Measurements from ENCODE around the gene FOXL1.

Gene FOXL1

DNA sequence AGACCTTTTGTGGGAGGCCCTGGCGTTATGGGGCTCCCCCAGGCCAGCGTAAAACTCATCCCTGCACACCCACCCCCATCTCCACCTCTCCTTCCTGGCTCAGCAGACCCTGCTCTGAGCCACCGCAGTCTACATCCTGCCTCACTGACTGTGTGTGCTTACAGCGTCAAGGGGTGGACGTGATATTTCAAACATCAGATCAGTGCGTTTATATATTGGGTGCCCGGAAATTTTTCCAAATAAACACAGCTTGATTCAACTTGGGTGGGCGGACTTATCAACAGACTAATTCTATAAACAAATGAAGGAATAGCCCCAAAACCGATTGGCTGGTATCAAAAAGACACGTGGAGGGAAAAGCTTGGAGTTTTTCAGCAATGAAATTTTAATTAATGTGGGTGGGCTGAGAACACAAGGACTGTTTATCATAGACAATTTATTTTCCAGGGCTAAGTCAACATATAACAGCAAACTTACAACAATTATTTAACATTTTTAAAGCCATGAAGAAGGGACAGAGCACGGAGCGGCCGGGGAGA lies at the start of gene FOXL1:
Gene FOXL1, plus strand, starts transcription at position 489 of the 539 bp plus-strand sequence. CDS start 175 bp downstream, outside the sequence.
- Mint-ChIP-seq H3K27me3 (ENCODE audit: low read depth) (peaks cover 70% of the 10 kb centered on the region), H3K27ac (no peak within 1 kb of the TSS), H3K9me3 (no peaks in the 10 kb centered on the region), H3K4me1 (ENCODE audit: low read depth) (peaks cover 6% of the 10 kb centered on the region), H3K4me3 (no peak within 1 kb of the TSS), H3K36me3 (ENCODE audit: low read depth) (no peaks in the 10 kb centered on the region)
- DNase-seq (ENCODE audit: low spot score), result no peak

DNA sequence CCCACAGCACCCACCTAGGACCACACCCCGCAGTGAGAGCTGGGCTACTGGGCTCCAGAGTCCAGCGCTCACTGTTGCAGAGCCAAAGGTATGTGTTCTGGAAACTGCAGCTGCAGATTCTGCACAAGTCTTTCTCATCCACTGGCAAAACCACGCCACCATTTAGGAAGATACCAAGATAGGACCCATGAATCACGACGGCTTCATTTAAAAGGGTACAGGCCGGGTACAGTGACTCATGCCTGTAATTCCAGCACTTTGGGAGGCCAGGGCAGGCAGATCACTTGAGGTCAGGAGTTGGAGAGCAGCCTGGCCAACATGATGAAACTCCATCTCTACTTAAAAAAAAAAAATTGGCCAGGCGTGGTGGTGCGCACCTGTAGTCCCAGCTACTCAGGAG lies 49.2 kb upstream of the FOXL1 start:
- Mint-ChIP-seq H3K27ac (no peak overlapping the region), H3K27me3 (ENCODE audit: low read depth) (peaks cover 2% of the 10 kb centered on the region), H3K36me3 (ENCODE audit: low read depth) (no peaks in the 10 kb centered on the region), H3K9me3 (no peaks in the 10 kb centered on the region), H3K4me1 (ENCODE audit: low read depth) (no peaks in the 10 kb centered on the region), H3K4me3 (no peak overlapping the region)
- no peak for DNase-seq (ENCODE audit: low spot score)

- Mint-ChIP-seq H3K36me3 (ENCODE audit: low read depth) (no peaks in the 10 kb centered on the region), H3K4me3 (no peak overlapping the region), H3K27me3 (ENCODE audit: low read depth) (peaks cover 2% of the 10 kb centered on the region), H3K27ac (no peak overlapping the region), H3K4me1 (ENCODE audit: low read depth) (no peaks in the 10 kb centered on the region), H3K9me3 (no peaks in the 10 kb centered on the region)
- DNase-seq (ENCODE audit: low spot score), result no peak
Observed at GRCh38 chr16:86530251-86531190, 47.8 kb upstream of the FOXL1 start.

DNA sequence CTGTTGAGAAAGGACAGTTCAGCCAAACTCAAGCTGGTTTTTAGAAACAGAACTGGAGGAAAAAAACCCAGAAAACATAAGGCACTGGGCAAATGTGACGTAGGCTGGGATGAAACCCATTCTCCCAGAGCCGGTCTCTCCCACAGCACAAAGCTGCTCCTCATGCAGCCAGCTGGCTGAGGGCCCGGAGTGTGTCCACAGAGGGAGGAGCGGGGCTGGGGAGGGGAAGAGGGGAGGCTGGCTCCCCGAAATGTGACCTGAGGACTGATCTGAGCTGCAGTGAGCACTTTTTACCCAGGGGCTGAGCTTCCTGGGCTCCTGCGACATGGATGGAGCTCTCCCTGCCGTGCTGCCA lies 47.2 kb upstream of the FOXL1 start:
- no peak overlapping the region for H3K4me3 Mint-ChIP-seq
- H3K4me1 Mint-ChIP-seq (ENCODE audit: low read depth), result no peaks in the 10 kb centered on the region

DNA sequence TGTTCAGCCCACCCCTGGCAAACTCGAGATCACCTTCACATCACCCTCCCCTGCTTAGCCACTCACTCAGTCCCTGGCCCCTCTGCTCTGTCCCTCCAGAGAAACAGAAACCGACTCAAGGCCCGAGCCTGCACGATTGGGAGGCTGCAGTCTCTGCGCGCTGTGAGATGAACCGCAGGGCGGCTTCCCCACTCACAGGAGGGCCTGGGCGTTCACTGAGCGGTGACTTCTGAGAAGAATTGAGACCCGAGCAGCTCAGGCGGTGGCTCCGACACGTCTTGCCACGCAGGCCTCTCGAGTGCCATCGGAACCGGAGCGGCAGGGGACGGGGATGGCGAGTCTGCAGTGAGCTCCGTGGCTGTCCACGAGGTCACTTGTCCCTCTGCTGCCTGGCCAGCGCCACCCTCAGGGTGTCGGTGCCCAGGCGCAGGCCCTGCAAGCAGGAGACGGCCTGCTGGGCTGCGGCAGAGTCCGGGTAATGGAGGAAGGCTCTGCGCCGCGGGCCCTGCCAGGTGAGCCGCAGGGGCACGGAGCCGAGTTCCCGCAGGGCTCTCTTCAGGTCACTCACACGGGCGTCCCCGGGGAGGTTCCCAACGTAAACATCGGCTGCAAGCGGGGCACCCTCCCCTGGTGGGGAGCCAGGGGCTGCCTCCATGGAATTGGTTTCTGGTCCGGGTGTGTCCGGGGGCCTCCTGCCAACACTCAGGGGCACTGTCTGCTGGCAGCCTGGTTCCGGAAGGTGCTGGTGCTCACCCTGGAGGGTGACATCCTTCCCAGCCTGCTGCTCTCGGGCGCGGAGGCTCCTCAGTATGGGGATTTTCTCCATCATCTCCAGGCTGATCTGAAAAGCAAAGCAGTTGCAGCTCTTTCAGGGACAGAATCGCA lies 46.5 kb upstream of the FOXL1 start:
- H3K36me3 Mint-ChIP-seq (ENCODE audit: low read depth), result no peaks in the 10 kb centered on the region
- H3K4me1 Mint-ChIP-seq (ENCODE audit: low read depth), result no peaks in the 10 kb centered on the region
- H3K27ac Mint-ChIP-seq, result no peak overlapping the region
- no peak overlapping the region for H3K4me3 Mint-ChIP-seq
- H3K27me3 Mint-ChIP-seq (ENCODE audit: low read depth), result no peaks in the 10 kb centered on the region
- DNase-seq (ENCODE audit: low spot score), result no peak
- no peaks in the 10 kb centered on the region for H3K9me3 Mint-ChIP-seq

More for the DNA sequence above, 47.2 kb upstream of the FOXL1 start:
- Mint-ChIP-seq H3K36me3 (ENCODE audit: low read depth) (no peaks in the 10 kb centered on the region), H3K27ac (no peak overlapping the region), H3K27me3 (ENCODE audit: low read depth) (peaks cover 2% of the 10 kb centered on the region), H3K9me3 (no peaks in the 10 kb centered on the region)
- no peak for DNase-seq (ENCODE audit: low spot score)

GRCh38 chr16:86532526-86532815 lies 45.9 kb upstream of the FOXL1 start:
- H3K36me3 Mint-ChIP-seq (ENCODE audit: low read depth), result peaks cover 3% of the 10 kb centered on the region

GRCh38 chr16:86533076-86533475 lies 45.3 kb upstream of the FOXL1 start:
- peaks cover 3% of the 10 kb centered on the region for H3K36me3 Mint-ChIP-seq (ENCODE audit: low read depth)
- H3K27me3 Mint-ChIP-seq (ENCODE audit: low read depth), result no peaks in the 10 kb centered on the region
- no peak overlapping the region for H3K27ac Mint-ChIP-seq
- no peaks in the 10 kb centered on the region for H3K9me3 Mint-ChIP-seq
- no peaks in the 10 kb centered on the region for H3K4me1 Mint-ChIP-seq (ENCODE audit: low read depth)
- no peak for DNase-seq (ENCODE audit: low spot score)
- no peak overlapping the region for H3K4me3 Mint-ChIP-seq

More at GRCh38 chr16:86532526-86532815, 45.9 kb upstream of the FOXL1 start:
- no peaks in the 10 kb centered on the region for H3K9me3 Mint-ChIP-seq
- DNase-seq (ENCODE audit: low spot score), result no peak
- H3K27me3 Mint-ChIP-seq (ENCODE audit: low read depth), result no peaks in the 10 kb centered on the region
- no peak overlapping the region for H3K27ac Mint-ChIP-seq
- no peaks in the 10 kb centered on the region for H3K4me1 Mint-ChIP-seq (ENCODE audit: low read depth)
- no peak overlapping the region for H3K4me3 Mint-ChIP-seq

GRCh38 chr16:86533767-86534351 lies 44.5 kb upstream of the FOXL1 start:
- Mint-ChIP-seq H3K4me3 (no peak overlapping the region), H3K27me3 (ENCODE audit: low read depth) (no peaks in the 10 kb centered on the region), H3K36me3 (ENCODE audit: low read depth) (peaks cover 3% of the 10 kb centered on the region), H3K9me3 (no peaks in the 10 kb centered on the region), H3K4me1 (ENCODE audit: low read depth) (no peaks in the 10 kb centered on the region), H3K27ac (no peak overlapping the region)
- no peak for DNase-seq (ENCODE audit: low spot score)

DNA sequence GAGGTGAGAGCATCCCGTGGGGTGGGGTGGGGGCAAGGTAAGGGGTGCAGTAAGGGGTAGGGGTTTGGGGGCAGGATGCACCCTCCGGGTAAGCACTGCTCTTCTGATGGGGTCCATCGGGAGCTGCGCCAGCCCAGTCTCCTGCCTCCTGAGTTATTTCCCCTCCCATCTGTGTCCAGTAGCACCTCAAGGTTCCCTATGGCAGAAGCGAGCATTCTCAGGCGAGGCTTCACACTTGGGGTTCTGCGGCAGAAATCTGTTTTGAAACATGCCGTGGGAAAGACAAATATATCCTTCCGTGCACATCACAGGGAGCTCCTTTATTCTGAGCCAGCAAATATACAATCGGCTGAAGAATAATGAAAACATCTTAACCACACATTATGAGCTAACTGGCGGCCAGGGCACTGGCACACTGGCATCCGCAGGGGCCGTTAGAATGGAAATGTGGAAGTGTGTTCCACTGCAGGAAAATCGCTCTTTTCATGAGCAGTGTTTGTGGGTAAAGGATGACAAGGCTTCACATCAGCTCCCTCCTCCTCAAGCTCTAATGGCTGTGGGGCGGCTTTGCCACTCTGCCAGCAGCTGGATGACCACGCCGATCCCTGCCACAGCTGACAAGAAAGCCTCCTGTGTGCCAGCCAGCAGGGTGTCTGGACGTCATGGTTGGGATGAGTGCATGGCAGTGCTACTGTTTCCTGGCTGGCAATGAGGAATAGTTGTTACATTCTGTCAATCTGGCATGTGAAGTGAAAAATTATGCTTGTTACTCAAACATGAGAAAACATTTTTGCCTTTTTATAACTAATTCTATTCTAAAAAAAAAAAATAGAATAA lies 43.4 kb upstream of the FOXL1 start:
- Mint-ChIP-seq H3K36me3 (ENCODE audit: low read depth) (peaks cover 8% of the 10 kb centered on the region), H3K27ac (no peak overlapping the region)
- no peak for DNase-seq (ENCODE audit: low spot score)

DNA sequence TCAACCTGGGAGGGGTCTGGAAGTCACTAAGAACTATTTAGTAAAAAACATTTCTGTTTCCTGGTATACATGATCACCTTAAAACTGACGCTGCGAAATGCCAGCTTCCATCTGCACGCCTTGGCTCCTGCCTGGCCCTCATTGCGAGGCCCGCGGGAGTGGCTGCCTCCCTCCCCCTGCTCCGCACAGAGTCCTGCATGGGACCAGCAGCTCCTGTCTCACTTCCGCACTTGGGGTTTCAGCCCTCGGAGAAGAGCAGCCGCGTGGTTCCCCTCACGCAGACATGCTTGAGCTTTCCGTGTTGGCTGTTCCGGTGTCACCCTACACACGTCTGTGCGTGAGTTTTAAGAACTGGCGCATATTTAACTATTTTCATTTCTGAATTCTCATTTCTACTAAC lies 41.7 kb upstream of the FOXL1 start:
- no peaks in the 10 kb centered on the region for H3K4me1 Mint-ChIP-seq (ENCODE audit: low read depth)
- H3K4me3 Mint-ChIP-seq, result no peak overlapping the region
- no peaks in the 10 kb centered on the region for H3K9me3 Mint-ChIP-seq
- peaks cover 17% of the 10 kb centered on the region for H3K36me3 Mint-ChIP-seq (ENCODE audit: low read depth)
- no peaks in the 10 kb centered on the region for H3K27me3 Mint-ChIP-seq (ENCODE audit: low read depth)
- no peak for DNase-seq (ENCODE audit: low spot score)
- H3K27ac Mint-ChIP-seq, result no peak overlapping the region

More for the DNA sequence above, 43.4 kb upstream of the FOXL1 start:
- Mint-ChIP-seq H3K4me3 (no peak overlapping the region), H3K4me1 (ENCODE audit: low read depth) (no peaks in the 10 kb centered on the region), H3K27me3 (ENCODE audit: low read depth) (no peaks in the 10 kb centered on the region), H3K9me3 (no peaks in the 10 kb centered on the region)

DNA sequence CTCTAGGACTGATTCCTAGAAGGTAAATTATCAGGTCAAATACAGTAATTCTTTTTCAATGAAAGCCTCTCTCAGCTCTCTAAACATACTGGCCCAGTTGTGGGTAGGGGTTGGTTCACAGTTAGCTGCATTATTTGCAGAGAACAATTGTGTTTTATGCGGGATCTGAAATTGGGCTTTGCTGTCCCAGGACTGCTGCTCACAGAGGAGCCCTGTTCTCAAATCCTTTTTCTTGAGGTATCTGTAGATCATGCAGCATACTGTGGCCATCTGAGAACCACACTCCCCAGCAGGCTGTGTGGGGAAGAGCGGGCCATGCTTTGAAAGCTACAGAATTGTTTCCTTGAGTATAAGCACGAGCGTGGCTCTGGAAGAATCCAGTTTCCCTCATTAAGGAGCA lies 40.9 kb upstream of the FOXL1 start:
- Mint-ChIP-seq H3K27ac (no peak overlapping the region), H3K4me1 (ENCODE audit: low read depth) (no peaks in the 10 kb centered on the region), H3K36me3 (ENCODE audit: low read depth) (peaks cover 17% of the 10 kb centered on the region), H3K27me3 (ENCODE audit: low read depth) (no peaks in the 10 kb centered on the region), H3K4me3 (no peak overlapping the region), H3K9me3 (no peaks in the 10 kb centered on the region)
- DNase-seq (ENCODE audit: low spot score), result no peak

DNA sequence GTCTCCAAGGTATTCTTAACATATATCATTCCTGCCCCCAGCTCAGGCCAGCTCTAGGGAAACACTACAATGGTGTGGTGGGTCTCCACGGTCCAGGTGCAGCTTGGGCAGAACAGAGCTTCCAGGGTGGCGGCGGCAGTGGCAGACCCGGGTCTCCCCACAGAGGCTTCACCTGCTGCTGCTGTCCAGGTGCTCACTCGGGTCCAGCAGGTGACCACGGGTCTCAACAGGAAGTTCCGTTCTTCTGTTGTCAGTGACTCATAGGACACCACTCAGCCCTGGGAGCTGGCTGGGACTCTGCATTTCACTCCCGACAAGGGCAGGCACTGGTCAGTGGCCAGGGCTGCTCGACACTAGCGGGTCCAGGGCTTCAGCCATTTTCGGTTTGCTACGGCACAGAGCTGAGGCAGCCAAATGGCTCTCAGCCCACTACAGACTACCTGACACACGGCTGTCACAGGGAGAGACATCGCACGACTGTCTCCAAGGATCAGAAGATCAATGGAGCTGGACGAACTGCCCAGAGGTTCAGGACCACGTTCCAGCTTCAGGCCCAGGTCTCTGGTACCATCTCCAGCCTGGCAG lies 40.1 kb upstream of the FOXL1 start:
- no peaks in the 10 kb centered on the region for H3K27me3 Mint-ChIP-seq (ENCODE audit: low read depth)
- no peak overlapping the region for H3K4me3 Mint-ChIP-seq
- H3K4me1 Mint-ChIP-seq (ENCODE audit: low read depth), result no peaks in the 10 kb centered on the region
- no peaks in the 10 kb centered on the region for H3K9me3 Mint-ChIP-seq
- DNase-seq (ENCODE audit: low spot score), result no peak
- peaks cover 19% of the 10 kb centered on the region for H3K36me3 Mint-ChIP-seq (ENCODE audit: low read depth)
- no peak overlapping the region for H3K27ac Mint-ChIP-seq

GRCh38 chr16:86540894-86541293 lies 37.5 kb upstream of the FOXL1 start:
- no peak overlapping the region for H3K27ac Mint-ChIP-seq

More at GRCh38 chr16:86540894-86541293, 37.5 kb upstream of the FOXL1 start:
- Mint-ChIP-seq H3K9me3 (no peaks in the 10 kb centered on the region), H3K36me3 (ENCODE audit: low read depth) (peaks cover 25% of the 10 kb centered on the region), H3K4me3 (no peak overlapping the region), H3K4me1 (ENCODE audit: low read depth) (no peaks in the 10 kb centered on the region), H3K27me3 (ENCODE audit: low read depth) (no peaks in the 10 kb centered on the region)
- no peak for DNase-seq (ENCODE audit: low spot score)
